Tibial nerve (tissue), 4 donors: ENCODE data around the gene CTRB1. TPM values are rescaled to one million over a fixed set of nuclear protein-coding genes. Genes with fewer than 3 reads are reported as not detected.
A peak's percentile ranks its signal among the peaks of the same experiment; 100 is the strongest.

ENCODE experiments used
- DNase-seq, 2 donors: peaks; one replicate each; pipeline ENCODE4 v3.0.0-alpha.2; 2019; ENCODE audit warnings: low spot score in 2 of 2
- H3K27ac ChIP-seq, 4 donors: fragments of 200-600 bp; sonication (generic) in 3 of 4; one replicate each; pipeline ENCODE4 v1.5.1; 2017 to 2019; ENCODE audit warnings: mild to moderate bottlenecking in 1 of 4
- H3K27me3 ChIP-seq, 2 donors: fragments of 200-600 bp; sonication (generic) in 1 of 2; one replicate each; pipeline versions ENCODE4 v1.5.1 to v1.6.0; 2017 to 2019
- H3K36me3 ChIP-seq, 3 donors: fragments of 200-600 bp; sonication (generic); one replicate each; pipeline ENCODE4 v1.5.1; 2018 to 2019
- H3K4me1 ChIP-seq, 4 donors: fragments of 200-600 bp; sonication (generic) in 3 of 4; one replicate each; pipeline ENCODE4 v1.5.1; 2017 to 2019
- H3K4me3 ChIP-seq, 4 donors: fragments of 200-600 bp; sonication (generic) in 3 of 4; one replicate each; pipeline ENCODE4 v1.5.1; 2017 to 2019; ENCODE audit warnings: mild to moderate bottlenecking in 1 of 4, moderate library complexity in 1 of 4
- H3K9me3 ChIP-seq, 4 donors: fragments of 200-600 bp; sonication (generic) in 3 of 4; one replicate each; pipeline ENCODE4 v1.5.1; 2017 to 2019
- EP300 ChIP-seq, 2 donors: sonication (generic); formaldehyde crosslinking; IDR thresholded peaks; one replicate each; pipeline ENCODE4 v1.6.1; 2017; ENCODE audit warnings: antibody characterized with exemption in 2 of 2, mild to moderate bottlenecking in 1 of 2
- POLR2A ChIP-seq, 2 donors: fragments of 450-650 bp; IDR thresholded peaks; one replicate each; pipeline ENCODE4 v1.6.1; 2017; ENCODE audit warnings: antibody characterized with exemption in 2 of 2, mild to moderate bottlenecking in 2 of 2, moderate library complexity in 2 of 2
- WGBS, 2 donors: methylation state at CpG; one replicate each; pipeline ENCODE4 v1.1.5; 2018; 5-methylcytosine and 5-hydroxymethylcytosine counted together
- total RNA-seq, 4 donors: library from RNA; depleted of rRNA; stranded (reverse); fragments of >200 nt; gene quantifications; one replicate each; pipeline ENCODE4 v1.1.0, GENCODE V29; 2016
- TF ChIP-seq, protein P1 (sequence below), 5 experiments: fragments of 200-600 bp in 3 of 5; fragments of 450-650 bp in 2 of 5; sonication (generic) in 3 of 5; IDR thresholded peaks; one replicate each; pipeline ENCODE4 v1.5.1; 2016 to 2019; ENCODE audit warnings: antibody characterized with exemption in 5 of 5, mild to moderate bottlenecking in 3 of 5, moderate library complexity in 2 of 5

CTRB1 gene
- total RNA-seq, 4 donors from 2014 or later, result 0.59 to 24.3 (median 1.2) TPM

DNA sequence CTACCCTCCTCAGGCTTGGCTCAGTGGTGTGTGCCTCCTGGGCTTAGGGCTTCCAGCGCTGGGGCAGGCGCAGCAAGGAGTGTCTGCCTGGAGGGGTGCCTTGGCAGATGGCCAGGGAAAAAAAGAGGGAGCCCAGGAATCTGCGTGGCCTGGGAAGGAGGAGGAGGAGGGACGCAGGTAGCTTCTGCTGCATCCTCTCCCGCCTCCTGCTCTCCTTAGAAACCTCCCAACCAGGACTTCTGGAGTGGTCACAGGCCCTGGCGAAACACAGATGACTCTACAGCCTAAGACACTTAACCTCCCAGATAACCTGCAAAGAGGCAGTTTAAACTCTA lies 40.0 kb downstream of the CTRB1 start:
- H3K27ac ChIP-seq, result peak overlapping the region in 1 of 4 donors; percentile 27
- no peak for DNase-seq
- H3K4me1 ChIP-seq, result peaks cover 0 to 83% (median 57%) of the 10 kb centered on the region in 4 donors
- TF ChIP-seq EP300 (IDR thresholded peaks at IDR 0.05), result no peak
- TF ChIP-seq, protein P1, sequence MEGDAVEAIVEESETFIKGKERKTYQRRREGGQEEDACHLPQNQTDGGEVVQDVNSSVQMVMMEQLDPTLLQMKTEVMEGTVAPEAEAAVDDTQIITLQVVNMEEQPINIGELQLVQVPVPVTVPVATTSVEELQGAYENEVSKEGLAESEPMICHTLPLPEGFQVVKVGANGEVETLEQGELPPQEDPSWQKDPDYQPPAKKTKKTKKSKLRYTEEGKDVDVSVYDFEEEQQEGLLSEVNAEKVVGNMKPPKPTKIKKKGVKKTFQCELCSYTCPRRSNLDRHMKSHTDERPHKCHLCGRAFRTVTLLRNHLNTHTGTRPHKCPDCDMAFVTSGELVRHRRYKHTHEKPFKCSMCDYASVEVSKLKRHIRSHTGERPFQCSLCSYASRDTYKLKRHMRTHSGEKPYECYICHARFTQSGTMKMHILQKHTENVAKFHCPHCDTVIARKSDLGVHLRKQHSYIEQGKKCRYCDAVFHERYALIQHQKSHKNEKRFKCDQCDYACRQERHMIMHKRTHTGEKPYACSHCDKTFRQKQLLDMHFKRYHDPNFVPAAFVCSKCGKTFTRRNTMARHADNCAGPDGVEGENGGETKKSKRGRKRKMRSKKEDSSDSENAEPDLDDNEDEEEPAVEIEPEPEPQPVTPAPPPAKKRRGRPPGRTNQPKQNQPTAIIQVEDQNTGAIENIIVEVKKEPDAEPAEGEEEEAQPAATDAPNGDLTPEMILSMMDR (IDR thresholded peaks at IDR 0.05), result no peak
- TF ChIP-seq POLR2A (IDR thresholded peaks at IDR 0.05), result no peak
- no peaks in the 10 kb centered on the region for H3K9me3 ChIP-seq
- WGBS, 2 donors, result 67 to 76% methylated on average over 6 of the region's 6 CpGs
- H3K36me3 ChIP-seq, result no peaks in the 10 kb centered on the region
- H3K27me3 ChIP-seq, result no peaks in the 10 kb centered on the region
- no peak overlapping the region for H3K4me3 ChIP-seq

DNA sequence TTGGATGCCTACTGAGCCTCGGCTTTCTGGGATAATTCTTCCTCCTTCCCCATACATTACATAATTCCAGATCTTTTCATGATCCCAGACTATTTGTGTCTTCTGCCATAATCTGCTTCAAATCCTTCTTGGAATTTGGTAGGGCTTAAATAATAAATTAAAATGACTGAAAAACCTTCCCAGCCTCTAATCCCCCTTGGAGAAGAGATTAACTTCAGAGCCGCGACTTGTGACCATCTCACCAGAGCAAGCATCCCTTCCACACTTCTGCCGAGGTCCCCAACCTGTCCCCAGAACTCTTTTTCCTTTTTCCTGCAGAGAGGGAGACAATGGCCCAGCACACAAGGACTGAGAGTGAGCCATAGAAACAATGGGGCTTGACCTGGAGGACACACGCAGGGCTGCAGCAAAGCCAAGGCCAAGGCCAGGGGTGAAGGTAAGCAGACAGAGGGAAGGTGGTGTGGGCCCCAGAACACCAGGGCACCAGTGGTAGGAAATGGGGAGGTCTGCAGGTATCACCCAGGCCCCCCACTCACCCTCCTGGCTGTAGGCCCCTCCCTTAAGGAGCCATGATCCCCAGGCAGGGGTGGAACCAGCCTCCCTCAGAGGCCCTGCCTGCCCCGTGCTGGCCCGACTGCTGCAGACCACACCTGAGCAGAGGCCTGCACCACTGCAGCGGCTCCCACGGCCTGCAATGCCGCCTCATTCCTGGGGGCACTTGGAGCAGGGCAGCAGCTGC lies 42.2 kb downstream of the CTRB1 start:
- TF ChIP-seq EP300 (IDR thresholded peaks at IDR 0.05) (no peak), POLR2A (IDR thresholded peaks at IDR 0.05) (no peak)
- TF ChIP-seq, protein P1 (IDR thresholded peaks at IDR 0.05), result no peak
- Histone ChIP-seq H3K27me3 (no peaks in the 10 kb centered on the region), H3K4me1 (peaks cover 0 to 75% (median 51%) of the 10 kb centered on the region in 4 donors), H3K4me3 (no peak overlapping the region), H3K9me3 (no peaks in the 10 kb centered on the region), H3K36me3 (no peaks in the 10 kb centered on the region), H3K27ac (peak overlapping the region in 1 of 4 donors; percentile 91)
- WGBS, 2 donors, result 63 to 70% methylated on average over 5 to 10 of the region's 10 CpGs
- no peak for DNase-seq

DNA sequence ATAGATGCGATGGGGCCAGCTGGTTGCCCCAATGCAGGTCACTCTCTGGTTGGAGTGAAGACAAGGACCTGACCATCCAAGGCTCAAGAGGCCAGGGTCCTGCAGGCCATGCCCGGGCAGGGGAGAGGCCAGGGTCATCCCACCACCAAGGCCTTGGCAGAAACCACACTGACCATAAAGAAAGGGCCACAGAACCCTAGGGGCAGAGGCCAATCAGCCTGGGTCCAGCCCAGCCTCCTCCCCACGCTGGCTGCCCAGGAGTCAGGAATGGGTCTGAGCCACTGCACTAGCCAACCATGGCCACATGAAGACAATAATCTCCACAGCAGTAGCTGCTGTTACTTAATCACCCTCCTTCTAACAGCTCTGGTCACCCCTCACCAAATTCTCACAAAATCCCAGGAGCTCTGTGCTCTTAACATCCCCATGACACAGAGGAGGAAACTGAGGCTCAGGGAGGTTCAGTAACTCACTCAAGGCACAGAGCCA lies 42.8 kb downstream of the CTRB1 start:
- TF ChIP-seq, protein P1 (IDR thresholded peaks at IDR 0.05), result no peak
- no peak for TF ChIP-seq POLR2A (IDR thresholded peaks at IDR 0.05)
- no peak for TF ChIP-seq EP300 (IDR thresholded peaks at IDR 0.05)
- Histone ChIP-seq H3K36me3 (no peaks in the 10 kb centered on the region), H3K27ac (peak overlapping the region in 1 of 4 donors; percentile 91), H3K4me1 (peaks cover 0 to 75% (median 49%) of the 10 kb centered on the region in 4 donors), H3K4me3 (no peak overlapping the region), H3K9me3 (no peaks in the 10 kb centered on the region), H3K27me3 (no peaks in the 10 kb centered on the region)
- DNase-seq, result no peak
- 67 to 86% methylated on average over 1 to 2 of the region's 3 CpGs for WGBS, 2 donors

DNA sequence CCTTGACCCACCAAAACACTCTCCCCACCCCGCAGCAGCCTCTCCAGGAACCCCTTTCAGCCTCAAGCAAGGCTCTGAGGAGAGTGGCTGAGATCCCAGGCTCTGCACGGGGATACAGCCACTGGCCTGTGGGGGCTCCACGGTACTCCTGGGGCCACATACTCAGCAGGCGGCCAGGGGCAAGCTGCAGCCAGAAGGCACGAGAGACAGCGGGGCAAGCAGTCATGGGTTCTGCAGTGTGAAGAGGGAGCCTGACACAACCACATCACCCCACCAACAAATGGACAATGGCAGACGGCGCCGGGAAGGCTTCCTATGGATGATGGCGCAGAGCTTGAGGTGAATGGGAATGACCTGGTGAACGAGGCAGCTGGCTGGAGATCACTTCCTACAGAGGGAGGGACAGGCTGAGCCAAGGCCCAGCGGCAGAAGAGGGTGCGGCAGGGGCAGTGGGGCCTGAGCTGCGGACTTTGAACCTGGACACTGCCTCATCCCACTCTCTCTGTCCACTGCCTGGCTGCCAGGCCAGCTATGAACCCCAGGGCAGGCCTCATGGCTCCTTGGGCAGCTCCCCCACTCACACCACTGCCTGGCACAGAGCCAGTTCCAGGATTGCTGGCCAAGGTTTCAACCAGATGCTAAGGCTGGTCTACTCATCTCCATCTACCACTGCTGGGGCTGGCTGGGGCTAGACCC lies 43.5 kb downstream of the CTRB1 start:
- TF ChIP-seq, protein P1 (IDR thresholded peaks at IDR 0.05), result no peak
- TF ChIP-seq POLR2A (IDR thresholded peaks at IDR 0.05) (no peak), EP300 (IDR thresholded peaks at IDR 0.05) (no peak)
- Histone ChIP-seq H3K36me3 (no peaks in the 10 kb centered on the region), H3K27ac (peak overlapping the region in 3 of 4 donors; percentile 8 to 91 (median 87)), H3K4me3 (no peak overlapping the region), H3K4me1 (peaks cover 0 to 75% (median 45%) of the 10 kb centered on the region in 4 donors), H3K27me3 (no peaks in the 10 kb centered on the region), H3K9me3 (no peaks in the 10 kb centered on the region)
- 56 to 66% methylated on average over 13 to 14 of the region's 14 CpGs for WGBS, 2 donors
- DNase-seq, result no peak

DNA sequence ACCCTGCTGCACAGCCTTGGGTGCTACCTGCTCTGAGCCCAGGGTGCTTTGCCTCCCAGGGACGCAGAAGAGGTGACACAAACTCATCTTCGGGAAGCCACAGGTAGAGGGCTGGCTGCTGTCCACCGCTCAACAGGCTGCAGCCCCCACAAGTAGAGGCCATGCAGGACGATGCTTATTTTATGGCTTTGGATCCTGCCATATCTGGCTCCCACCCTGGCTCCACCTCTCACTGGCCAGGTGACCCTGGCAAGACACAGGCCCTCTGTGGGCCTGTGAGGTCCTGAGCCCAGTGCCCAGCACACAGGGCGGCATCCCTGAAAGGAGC lies 44.0 kb downstream of the CTRB1 start:
- no peaks in the 10 kb centered on the region for H3K36me3 ChIP-seq
- TF ChIP-seq, protein P1 (IDR thresholded peaks at IDR 0.05), result no peak
- no peak for TF ChIP-seq EP300 (IDR thresholded peaks at IDR 0.05)
- TF ChIP-seq POLR2A (IDR thresholded peaks at IDR 0.05), result no peak
- no peak for DNase-seq
- H3K27me3 ChIP-seq, result no peaks in the 10 kb centered on the region
- no peak overlapping the region for H3K4me3 ChIP-seq
- no peaks in the 10 kb centered on the region for H3K9me3 ChIP-seq
- peak overlapping the region in 3 of 4 donors; percentile 8 to 91 (median 87) for H3K27ac ChIP-seq
- 82% methylated on average over 5 of the region's 5 CpGs; no CpG with 5 or more reads in 1 of the 2 donors for WGBS, 2 donors
- H3K4me1 ChIP-seq, result peaks cover 0 to 75% (median 41%) of the 10 kb centered on the region in 4 donors
